Measurements from ENCODE around the gene NOBOX.
"Not testable (repeated sequence)": the region's sequence is repeated elsewhere in the genome, so short reads cannot be mapped to it uniquely, and the experiment has no call there.

NOBOX gene

DNA sequence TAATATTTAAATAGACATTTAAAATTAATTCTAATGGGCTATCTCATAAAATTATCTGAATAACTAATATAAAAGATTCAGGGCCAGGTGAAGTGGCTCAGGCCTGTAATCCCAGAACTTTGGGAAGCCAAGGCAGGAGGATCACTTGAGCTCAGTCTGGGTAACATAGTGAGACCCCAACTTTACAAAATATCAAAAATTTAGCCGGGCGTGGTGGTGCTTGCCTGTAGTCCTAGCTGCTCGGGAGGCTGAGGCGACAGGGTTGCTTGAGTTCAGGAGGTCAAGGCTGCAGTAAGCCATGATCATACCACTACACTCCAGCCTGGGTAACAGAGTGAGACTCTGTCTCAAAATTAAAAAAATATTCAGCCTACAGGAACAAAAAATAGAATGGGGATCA lies 12.5 kb downstream of the NOBOX start:
- Histone ChIP-seq H3K4me2 (ENCODE audit: low read length) (no peak overlapping the region), H3K4me3 (ENCODE audit: low read length) (no peak overlapping the region), H3K36me3 (ENCODE audit: insufficient read depth, low read length) (no peaks in the 10 kb centered on the region), H3K27me3 (ENCODE audit: control insufficient read depth, insufficient read depth, low read length) (peaks cover 6% of the 10 kb centered on the region), H3K4me1 (ENCODE audit: control insufficient read depth, insufficient read depth, low read length) (peaks cover 4% of the 10 kb centered on the region), H3K9ac (ENCODE audit: low read depth, low read length) (no peak overlapping the region), H3K9me3 (replicated peaks; ENCODE audit: low read length) (no peaks in the 10 kb centered on the region)

DNA sequence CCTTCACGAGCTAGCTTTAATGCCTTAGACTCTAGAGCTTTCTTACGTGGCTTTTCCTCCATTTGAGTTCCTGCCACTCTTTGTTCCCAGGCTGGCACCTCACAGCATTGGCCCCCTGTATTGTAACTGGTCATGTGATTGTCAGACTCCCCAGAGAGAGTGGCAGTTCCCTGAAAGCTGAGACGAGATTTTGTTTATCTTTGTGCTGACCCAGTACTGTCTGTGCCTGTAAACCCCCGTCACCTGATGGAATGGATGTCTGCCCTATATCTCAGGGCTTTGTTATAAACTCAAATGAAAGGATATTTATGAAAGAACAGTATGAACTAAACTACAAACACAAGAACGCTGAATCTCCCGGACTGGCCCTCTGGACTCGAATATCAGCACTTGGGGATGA lies 13.0 kb downstream of the NOBOX start:
- H3K9me3 ChIP-seq (replicated peaks; ENCODE audit: low read length): no peaks in the 10 kb centered on the region
- no peak overlapping the region for H3K4me2 ChIP-seq (ENCODE audit: low read length)
- H3K27me3 ChIP-seq (ENCODE audit: control insufficient read depth, insufficient read depth, low read length): peaks cover 6% of the 10 kb centered on the region
- H3K4me1 ChIP-seq (ENCODE audit: control insufficient read depth, insufficient read depth, low read length): peaks cover 4% of the 10 kb centered on the region
- no peak overlapping the region for H3K4me3 ChIP-seq (ENCODE audit: low read length)
- H3K36me3 ChIP-seq (ENCODE audit: insufficient read depth, low read length): no peaks in the 10 kb centered on the region
- no peak overlapping the region for H3K9ac ChIP-seq (ENCODE audit: low read depth, low read length)

DNA sequence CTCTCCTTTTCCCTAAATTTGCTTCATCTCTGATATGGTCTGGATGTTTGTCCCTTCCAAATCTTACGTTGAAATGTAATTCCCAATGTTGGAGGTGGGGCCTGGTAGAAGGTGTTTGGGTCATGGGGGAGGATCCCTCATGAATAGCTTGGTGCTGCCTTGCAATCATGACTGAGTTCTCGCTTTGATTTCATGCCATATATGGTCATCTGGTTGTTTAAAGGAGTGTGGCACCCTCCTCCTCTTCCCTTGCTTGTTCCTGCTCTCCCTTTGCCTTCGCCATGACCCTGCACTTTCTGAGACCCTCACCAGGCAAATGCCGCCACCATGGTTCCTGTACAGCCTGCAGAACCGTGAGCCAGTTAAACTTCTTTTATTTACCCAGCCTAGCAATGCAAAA lies 14.5 kb downstream of the NOBOX start:
- Histone ChIP-seq H3K9me3 (replicated peaks; ENCODE audit: low read length) (no peaks in the 10 kb centered on the region), H3K4me2 (ENCODE audit: low read length) (no peak overlapping the region), H3K36me3 (ENCODE audit: insufficient read depth, low read length) (no peaks in the 10 kb centered on the region), H3K9ac (ENCODE audit: low read depth, low read length) (no peak overlapping the region), H3K4me1 (ENCODE audit: control insufficient read depth, insufficient read depth, low read length) (peaks cover 7% of the 10 kb centered on the region), H3K27me3 (ENCODE audit: control insufficient read depth, insufficient read depth, low read length) (peaks cover 3% of the 10 kb centered on the region), H3K4me3 (ENCODE audit: low read length) (no peak overlapping the region)

DNA sequence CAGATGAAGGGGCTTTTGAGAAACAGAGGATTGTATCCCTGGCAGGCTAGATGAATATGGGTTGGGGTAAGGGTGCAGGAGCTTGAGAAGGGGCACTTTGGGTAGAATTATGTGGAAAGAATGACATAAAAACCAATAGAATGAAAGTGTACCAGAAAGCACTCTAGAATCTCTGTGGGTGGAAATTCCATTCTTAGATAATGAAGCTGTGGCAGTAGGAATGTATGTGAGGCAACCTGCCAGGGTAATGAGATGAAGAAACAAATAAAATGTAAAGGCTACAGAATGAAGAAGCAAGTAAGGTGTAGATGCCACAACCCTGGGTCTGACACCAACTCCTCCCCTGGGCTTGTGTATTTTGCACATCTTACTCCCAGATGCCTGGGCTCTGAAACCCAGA lies 16.8 kb downstream of the NOBOX start:
- no peaks in the 10 kb centered on the region for H3K27me3 ChIP-seq (ENCODE audit: control insufficient read depth, insufficient read depth, low read length)
- H3K4me1 ChIP-seq (ENCODE audit: control insufficient read depth, insufficient read depth, low read length): peaks cover 7% of the 10 kb centered on the region
- no peaks in the 10 kb centered on the region for H3K9me3 ChIP-seq (replicated peaks; ENCODE audit: low read length)
- H3K4me2 ChIP-seq (ENCODE audit: low read length): no peak overlapping the region
- H3K4me3 ChIP-seq (ENCODE audit: low read length): no peak overlapping the region
- no peaks in the 10 kb centered on the region for H3K36me3 ChIP-seq (ENCODE audit: insufficient read depth, low read length)
- H3K9ac ChIP-seq (ENCODE audit: low read depth, low read length): no peak overlapping the region

DNA sequence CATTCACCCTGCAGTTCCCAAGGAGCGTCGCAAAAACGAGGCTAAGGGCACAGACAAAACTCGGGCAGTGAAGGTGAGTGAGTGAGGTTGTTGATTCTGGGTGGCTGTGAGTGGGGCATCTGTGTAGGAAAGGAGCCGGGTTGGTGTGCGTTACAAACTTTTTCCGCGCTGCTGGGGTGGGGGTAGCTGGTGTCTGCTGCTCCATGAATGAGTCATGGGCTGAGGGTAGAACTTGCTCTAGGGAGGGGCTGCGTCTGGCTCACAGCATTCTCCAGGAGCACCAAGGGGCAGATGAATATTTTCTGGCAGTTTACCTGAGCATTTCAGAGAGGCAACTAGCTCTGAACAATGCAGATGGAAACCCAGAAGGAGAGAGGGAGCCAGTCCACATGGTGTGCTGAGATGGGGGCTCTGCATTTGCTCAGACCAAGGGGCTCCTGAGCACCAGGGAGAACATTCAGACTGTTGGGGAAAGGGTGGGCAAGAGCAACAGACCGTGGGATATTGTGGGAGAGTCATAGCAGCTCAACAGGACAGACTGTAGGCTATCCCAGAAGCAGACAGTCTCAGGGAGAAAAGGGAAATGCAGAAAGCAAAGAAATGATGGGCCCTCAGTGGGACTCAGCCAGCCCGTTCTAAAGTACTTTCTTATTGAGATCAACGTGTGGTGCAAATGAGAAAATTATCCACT lies 18.8 kb downstream of the NOBOX start:
- H3K4me1 ChIP-seq (ENCODE audit: control insufficient read depth, insufficient read depth, low read length): peaks cover 7% of the 10 kb centered on the region
- H3K9ac ChIP-seq (ENCODE audit: low read depth, low read length): no peak overlapping the region

DNA sequence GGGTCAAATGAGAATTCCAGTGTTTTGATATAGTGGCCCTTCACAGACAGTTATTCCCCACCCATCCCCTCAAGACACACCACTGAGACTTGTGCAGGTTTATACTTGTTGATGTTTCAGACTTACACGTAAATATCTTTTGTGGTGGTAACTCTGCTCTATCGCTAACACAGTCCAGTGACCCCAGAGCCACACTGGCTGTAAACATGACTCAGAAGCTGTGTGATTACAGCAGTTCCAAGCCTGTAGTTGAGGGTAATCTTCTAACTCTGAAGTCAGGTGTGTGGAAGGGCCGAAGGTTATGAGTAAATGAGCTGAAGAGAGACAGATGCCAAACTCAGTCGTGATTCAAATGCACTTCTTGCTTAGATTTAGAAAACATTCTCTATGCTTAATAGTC lies 19.4 kb downstream of the NOBOX start:
- H3K4me1 ChIP-seq (ENCODE audit: control insufficient read depth, insufficient read depth, low read length): peaks cover 7% of the 10 kb centered on the region
- H3K9me3 ChIP-seq (replicated peaks; ENCODE audit: low read length): no peaks in the 10 kb centered on the region
- H3K4me2 ChIP-seq (ENCODE audit: low read length): no peak overlapping the region
- no peaks in the 10 kb centered on the region for H3K36me3 ChIP-seq (ENCODE audit: insufficient read depth, low read length)
- no peak overlapping the region for H3K9ac ChIP-seq (ENCODE audit: low read depth, low read length)
- H3K27me3 ChIP-seq (ENCODE audit: control insufficient read depth, insufficient read depth, low read length): no peaks in the 10 kb centered on the region
- H3K4me3 ChIP-seq (ENCODE audit: low read length): no peak overlapping the region

More for the DNA sequence above, 18.8 kb downstream of the NOBOX start:
- Histone ChIP-seq H3K4me3 (ENCODE audit: low read length) (no peak overlapping the region), H3K36me3 (ENCODE audit: insufficient read depth, low read length) (no peaks in the 10 kb centered on the region), H3K27me3 (ENCODE audit: control insufficient read depth, insufficient read depth, low read length) (no peaks in the 10 kb centered on the region), H3K4me2 (ENCODE audit: low read length) (no peak overlapping the region), H3K9me3 (replicated peaks; ENCODE audit: low read length) (no peaks in the 10 kb centered on the region)

DNA sequence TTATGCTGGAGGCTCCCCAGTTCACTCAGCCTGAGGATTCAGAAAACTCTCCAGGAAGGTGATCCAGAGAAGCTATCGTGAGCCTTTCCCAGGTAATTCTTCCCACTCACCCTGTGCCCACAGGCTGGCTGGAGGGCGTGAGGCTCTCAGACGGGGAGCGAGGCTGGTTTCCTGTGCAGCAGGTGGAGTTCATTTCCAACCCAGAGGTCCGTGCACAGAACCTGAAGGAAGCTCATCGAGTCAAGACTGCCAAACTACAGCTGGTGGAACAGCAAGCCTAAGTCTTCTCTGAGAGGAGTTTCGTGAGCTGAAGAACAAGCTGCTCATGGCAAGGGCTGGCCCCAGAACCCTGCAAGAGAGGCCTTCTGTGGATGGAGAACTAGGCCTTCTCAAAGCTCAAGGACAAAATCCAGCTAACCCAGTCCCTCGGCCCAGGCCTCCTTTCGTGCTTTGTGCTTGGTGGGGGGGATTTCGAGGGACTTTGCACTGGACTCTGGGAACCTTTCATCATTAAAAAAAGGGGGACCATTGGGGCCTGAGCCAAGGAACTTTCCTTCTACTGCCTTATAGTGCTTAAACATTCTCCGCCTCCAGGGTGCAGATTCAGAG lies 23.6 kb downstream of the NOBOX start:
- H3K4me2 ChIP-seq (ENCODE audit: low read length): no peak overlapping the region

DNA sequence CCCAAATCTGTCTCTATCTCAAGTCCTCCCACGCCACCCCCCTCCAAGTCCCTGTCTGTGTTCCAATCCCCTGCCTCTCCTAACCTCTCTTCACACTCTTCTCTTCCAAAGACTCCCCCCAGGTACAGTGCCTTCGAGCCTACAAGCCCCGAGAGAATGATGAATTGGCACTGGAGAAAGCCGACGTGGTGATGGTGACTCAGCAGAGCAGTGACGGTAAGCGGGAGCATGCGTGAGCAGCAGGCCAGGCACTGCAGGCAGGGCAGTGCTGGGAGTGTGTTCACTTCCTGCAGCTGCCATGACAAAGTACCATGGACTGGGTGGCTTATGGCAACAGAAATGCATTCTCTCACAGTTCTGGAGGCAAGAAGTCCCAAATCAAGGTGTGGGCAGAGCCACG lies 24.8 kb downstream of the NOBOX start:
- Histone ChIP-seq H3K9me3 (replicated peaks; ENCODE audit: low read length) (no peaks in the 10 kb centered on the region), H3K9ac (ENCODE audit: low read depth, low read length) (no peak overlapping the region), H3K4me3 (ENCODE audit: low read length) (no peak overlapping the region), H3K4me2 (ENCODE audit: low read length) (no peak overlapping the region), H3K27me3 (ENCODE audit: control insufficient read depth, insufficient read depth, low read length) (no peaks in the 10 kb centered on the region), H3K4me1 (ENCODE audit: control insufficient read depth, insufficient read depth, low read length) (no peaks in the 10 kb centered on the region), H3K36me3 (ENCODE audit: insufficient read depth, low read length) (no peaks in the 10 kb centered on the region)

More for the DNA sequence above, 23.6 kb downstream of the NOBOX start:
- Histone ChIP-seq H3K36me3 (ENCODE audit: insufficient read depth, low read length) (no peaks in the 10 kb centered on the region), H3K4me3 (ENCODE audit: low read length) (no peak overlapping the region), H3K4me1 (ENCODE audit: control insufficient read depth, insufficient read depth, low read length) (peaks cover 3% of the 10 kb centered on the region), H3K9me3 (replicated peaks; ENCODE audit: low read length) (no peaks in the 10 kb centered on the region), H3K27me3 (ENCODE audit: control insufficient read depth, insufficient read depth, low read length) (no peaks in the 10 kb centered on the region), H3K9ac (ENCODE audit: low read depth, low read length) (no peak overlapping the region)

DNA sequence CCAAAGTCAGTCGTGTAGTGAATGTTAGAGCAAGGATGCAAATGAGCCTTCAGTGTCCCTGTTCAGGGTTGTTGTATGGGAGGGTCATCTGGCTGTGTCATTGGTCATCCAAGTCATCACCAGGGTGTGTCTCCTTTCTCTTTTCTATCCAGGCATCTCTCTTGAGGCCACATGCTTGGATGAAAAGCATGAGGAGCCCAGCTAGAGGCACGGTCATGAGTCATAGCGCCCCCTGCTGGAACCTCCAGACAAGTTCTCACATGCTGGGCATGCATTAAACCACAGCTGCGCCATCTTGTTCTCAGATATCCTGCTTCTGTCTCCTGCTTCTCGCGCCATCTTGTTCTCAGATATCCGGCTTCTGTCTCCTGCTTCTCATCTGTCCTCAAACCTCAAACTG lies 34.3 kb downstream of the NOBOX start:
- H3K36me3 ChIP-seq (ENCODE audit: insufficient read depth, low read length); H3K4me3 ChIP-seq (ENCODE audit: low read length); H3K4me1 ChIP-seq (ENCODE audit: control insufficient read depth, insufficient read depth, low read length); H3K27me3 ChIP-seq (ENCODE audit: control insufficient read depth, insufficient read depth, low read length); H3K9me3 ChIP-seq (replicated peaks; ENCODE audit: low read length); H3K9ac ChIP-seq (ENCODE audit: low read depth, low read length); H3K4me2 ChIP-seq (ENCODE audit: low read length): not testable (repeated sequence)

DNA sequence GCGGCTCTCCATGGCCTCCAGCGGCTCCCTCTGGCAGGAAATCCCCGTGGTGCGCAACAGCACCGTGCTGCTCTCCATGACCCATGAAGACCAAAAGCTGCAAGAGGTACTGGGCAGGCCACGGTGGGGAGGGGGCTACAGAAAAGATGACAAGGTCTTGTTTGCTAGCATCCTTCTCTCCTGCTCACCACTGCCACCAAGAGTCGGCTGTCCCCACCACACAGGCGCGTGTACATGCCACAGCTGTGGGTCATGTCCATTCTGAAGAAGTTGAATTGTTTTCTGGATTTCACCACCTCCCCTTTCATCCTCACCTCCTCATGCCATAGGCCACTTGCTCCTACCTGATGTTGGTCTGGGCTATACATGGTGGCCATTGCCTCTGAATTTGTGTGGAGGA lies 36.2 kb downstream of the NOBOX start:
- not testable (repeated sequence) for H3K4me1 ChIP-seq (ENCODE audit: control insufficient read depth, insufficient read depth, low read length); H3K9me3 ChIP-seq (replicated peaks; ENCODE audit: low read length); H3K36me3 ChIP-seq (ENCODE audit: insufficient read depth, low read length); H3K4me2 ChIP-seq (ENCODE audit: low read length); H3K9ac ChIP-seq (ENCODE audit: low read depth, low read length); H3K27me3 ChIP-seq (ENCODE audit: control insufficient read depth, insufficient read depth, low read length); H3K4me3 ChIP-seq (ENCODE audit: low read length)

DNA sequence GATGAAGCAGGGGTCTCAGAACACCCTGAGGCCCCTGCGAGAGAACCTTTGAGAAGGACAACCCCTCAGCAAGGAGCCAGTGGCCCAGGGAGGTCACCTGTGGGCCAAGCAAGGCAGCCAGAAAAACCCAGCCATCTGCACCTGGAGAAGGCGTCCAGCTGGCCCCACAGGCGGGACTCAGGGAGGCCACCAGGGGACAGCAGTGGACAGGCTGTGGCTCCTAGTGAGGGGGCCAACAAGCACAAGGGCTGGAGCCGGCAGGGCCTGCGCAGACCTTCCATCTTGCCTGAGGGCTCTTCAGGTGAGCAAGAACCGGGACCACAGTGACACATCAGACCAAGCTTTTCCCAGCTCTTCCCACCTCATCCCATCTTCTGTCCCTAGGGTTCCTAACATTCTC lies 38.0 kb downstream of the NOBOX start:
- not testable (repeated sequence) for H3K4me2 ChIP-seq (ENCODE audit: low read length); H3K9me3 ChIP-seq (replicated peaks; ENCODE audit: low read length); H3K27me3 ChIP-seq (ENCODE audit: control insufficient read depth, insufficient read depth, low read length); H3K36me3 ChIP-seq (ENCODE audit: insufficient read depth, low read length); H3K4me3 ChIP-seq (ENCODE audit: low read length); H3K4me1 ChIP-seq (ENCODE audit: control insufficient read depth, insufficient read depth, low read length); H3K9ac ChIP-seq (ENCODE audit: low read depth, low read length)

DNA sequence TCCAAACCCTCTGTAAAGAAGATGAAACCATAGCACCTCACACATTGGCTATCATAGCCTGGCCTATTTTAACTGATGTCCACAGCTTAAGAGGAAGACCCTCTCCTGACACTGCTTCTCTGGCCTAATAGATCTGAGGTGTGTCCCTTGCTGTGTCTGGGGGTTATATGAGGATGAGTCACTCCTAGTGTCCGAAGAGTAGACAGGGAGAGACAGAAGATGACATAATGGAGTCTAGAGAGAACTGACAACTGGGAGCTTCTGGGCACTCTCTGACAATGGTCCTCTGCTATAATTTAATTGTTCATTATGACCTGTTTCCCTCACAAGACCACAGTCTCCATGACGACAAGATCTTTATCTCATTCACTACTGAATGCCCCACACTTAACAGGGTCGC lies 41.4 kb downstream of the NOBOX start:
- not testable (repeated sequence) for H3K36me3 ChIP-seq (ENCODE audit: insufficient read depth, low read length); H3K9me3 ChIP-seq (replicated peaks; ENCODE audit: low read length); H3K9ac ChIP-seq (ENCODE audit: low read depth, low read length); H3K4me1 ChIP-seq (ENCODE audit: control insufficient read depth, insufficient read depth, low read length); H3K4me3 ChIP-seq (ENCODE audit: low read length); H3K27me3 ChIP-seq (ENCODE audit: control insufficient read depth, insufficient read depth, low read length); H3K4me2 ChIP-seq (ENCODE audit: low read length)

Measured in skeletal muscle satellite cell (primary cell).